Stomach smooth muscle (tissue), 2 donors: Measurements from ENCODE around the gene GAGE12J.
A peak's percentile ranks its signal among the peaks of the same experiment; 100 is the strongest.
"Not testable (repeated sequence)": the region's sequence is repeated elsewhere in the genome, so short reads cannot be mapped to it uniquely, and the experiment has no call there.

Source experiments
- H3K27ac ChIP-seq: one replicate; pipeline ENCODE4 v1.7.0; 2013; ENCODE audit warnings: mild to moderate bottlenecking, low read length, inconsistent platforms
- H3K27me3 ChIP-seq, 2 donors: one replicate each; pipeline ENCODE4 v1.7.0; 2013; ENCODE audit warnings: low read length in 2 of 2; ENCODE audit not compliant: insufficient read depth in 2 of 2, control insufficient read depth in 1 of 2
- H3K36me3 ChIP-seq, 2 donors: one replicate each; pipeline ENCODE4 v1.7.0; 2013; ENCODE audit warnings: low read length in 2 of 2; ENCODE audit not compliant: control insufficient read depth in 2 of 2, insufficient read depth in 2 of 2
- H3K4me1 ChIP-seq: one replicate; pipeline ENCODE4 v1.7.0; 2013; ENCODE audit warnings: low read length; ENCODE audit not compliant: control insufficient read depth, insufficient read depth
- H3K4me3 ChIP-seq, 2 donors: one replicate each; pipeline ENCODE4 v1.7.0; 2013; ENCODE audit warnings: low read length in 2 of 2
- H3K9ac ChIP-seq, 2 donors: one replicate each; pipeline ENCODE4 v1.7.0; 2013; ENCODE audit warnings: low read length in 2 of 2, mild to moderate bottlenecking in 1 of 2
- H3K9me3 ChIP-seq, 2 donors: one replicate each; pipeline ENCODE4 v1.7.0; 2013; ENCODE audit warnings: low read length in 2 of 2; ENCODE audit not compliant: control insufficient read depth in 2 of 2
- donor health status: healthy.
- donor health status: Pancreatic carcinoma.

The GAGE12J gene

GRCh38 chrX:49321737-49322136, at the start of gene GAGE12J:
Gene GAGE12J (plus strand): TSS chrX:49322037. CDS start chrX:49323194, 1,157 bp downstream.
- not testable (repeated sequence) for H3K9ac ChIP-seq, H3K36me3 ChIP-seq, H3K4me1 ChIP-seq

GRCh38 chrX:49272421-49272820, 49.4 kb upstream of the GAGE12J start:
- Histone ChIP-seq H3K27me3 (peaks cover 0 to 10% of the 10 kb centered on the region in 2 donors), H3K9me3 (no peaks in the 10 kb centered on the region), H3K36me3 (no peaks in the 10 kb centered on the region), H3K9ac (peak overlapping the region in 1 of 2 donors; percentile 14), H3K4me3 (peak overlapping the region in 1 of 2 donors; percentile 29), H3K27ac (no peak overlapping the region), H3K4me1 (peaks cover 43% of the 10 kb centered on the region)

More at GRCh38 chrX:49321737-49322136, at the start of gene GAGE12J:
- not testable (repeated sequence) for H3K27me3 ChIP-seq, H3K27ac ChIP-seq, H3K9me3 ChIP-seq, H3K4me3 ChIP-seq

GRCh38 chrX:49273181-49273727, 48.6 kb upstream of the GAGE12J start:
- Histone ChIP-seq H3K4me3 (no peak overlapping the region), H3K27ac (no peak overlapping the region), H3K9ac (no peak overlapping the region), H3K36me3 (no peaks in the 10 kb centered on the region), H3K27me3 (peaks cover 0 to 10% of the 10 kb centered on the region in 2 donors), H3K9me3 (no peaks in the 10 kb centered on the region), H3K4me1 (peaks cover 42% of the 10 kb centered on the region)

GRCh38 chrX:49276207-49276606, 45.6 kb upstream of the GAGE12J start:
- no peak overlapping the region for H3K4me3 ChIP-seq
- H3K9me3 ChIP-seq = no peaks in the 10 kb centered on the region
- H3K36me3 ChIP-seq = no peaks in the 10 kb centered on the region
- H3K27ac ChIP-seq = peak overlapping the region; percentile 24
- H3K27me3 ChIP-seq = peaks cover 0 to 7% of the 10 kb centered on the region in 2 donors
- no peak overlapping the region for H3K9ac ChIP-seq
- H3K4me1 ChIP-seq = peaks cover 25% of the 10 kb centered on the region

GRCh38 chrX:49276671-49277534, 44.9 kb upstream of the GAGE12J start:
- Histone ChIP-seq H3K9ac (no peak overlapping the region), H3K27me3 (peaks cover 0 to 7% of the 10 kb centered on the region in 2 donors), H3K4me1 (peaks cover 20% of the 10 kb centered on the region), H3K4me3 (no peak overlapping the region), H3K27ac (no peak overlapping the region), H3K9me3 (no peaks in the 10 kb centered on the region), H3K36me3 (no peaks in the 10 kb centered on the region)

GRCh38 chrX:49277535-49277830, 44.4 kb upstream of the GAGE12J start:
- Histone ChIP-seq H3K27ac (no peak overlapping the region), H3K9ac (no peak overlapping the region), H3K4me3 (no peak overlapping the region), H3K9me3 (no peaks in the 10 kb centered on the region), H3K27me3 (peaks cover 0 to 5% of the 10 kb centered on the region in 2 donors), H3K36me3 (no peaks in the 10 kb centered on the region), H3K4me1 (peaks cover 15% of the 10 kb centered on the region)

GRCh38 chrX:49278081-49278480, 43.8 kb upstream of the GAGE12J start:
- no peaks in the 10 kb centered on the region for H3K36me3 ChIP-seq
- peaks cover 0 to 5% of the 10 kb centered on the region in 2 donors for H3K27me3 ChIP-seq
- H3K9ac ChIP-seq = no peak overlapping the region
- H3K9me3 ChIP-seq = no peaks in the 10 kb centered on the region
- H3K4me3 ChIP-seq = no peak overlapping the region
- peaks cover 10% of the 10 kb centered on the region for H3K4me1 ChIP-seq
- H3K27ac ChIP-seq = no peak overlapping the region

GRCh38 chrX:49282647-49283011, 39.2 kb upstream of the GAGE12J start:
- H3K27me3 ChIP-seq = peaks cover 0 to 4% of the 10 kb centered on the region in 2 donors
- H3K36me3 ChIP-seq = no peaks in the 10 kb centered on the region
- H3K4me1 ChIP-seq = no peaks in the 10 kb centered on the region
- no peak overlapping the region for H3K27ac ChIP-seq
- H3K9me3 ChIP-seq = no peaks in the 10 kb centered on the region
- H3K9ac ChIP-seq = peak overlapping the region in 1 of 2 donors; percentile 22
- no peak overlapping the region for H3K4me3 ChIP-seq

- Histone ChIP-seq H3K36me3 (no peaks in the 10 kb centered on the region), H3K9ac (no peak overlapping the region), H3K27ac (no peak overlapping the region), H3K9me3 (no peaks in the 10 kb centered on the region), H3K4me1 (no peaks in the 10 kb centered on the region), H3K27me3 (peaks cover 0 to 4% of the 10 kb centered on the region in 2 donors), H3K4me3 (no peak overlapping the region)
Observed at GRCh38 chrX:49284212-49284611, 37.6 kb upstream of the GAGE12J start.

GRCh38 chrX:49286136-49286535, 35.7 kb upstream of the GAGE12J start:
- no peaks in the 10 kb centered on the region for H3K4me1 ChIP-seq
- no peak overlapping the region for H3K4me3 ChIP-seq
- no peaks in the 10 kb centered on the region for H3K36me3 ChIP-seq
- H3K27me3 ChIP-seq = peaks cover 0 to 4% of the 10 kb centered on the region in 2 donors
- H3K27ac ChIP-seq = no peak overlapping the region
- no peaks in the 10 kb centered on the region for H3K9me3 ChIP-seq
- H3K9ac ChIP-seq = no peak overlapping the region

GRCh38 chrX:49286581-49286980, 35.3 kb upstream of the GAGE12J start:
- Histone ChIP-seq H3K4me3 (no peak overlapping the region), H3K4me1 (no peaks in the 10 kb centered on the region), H3K9me3 (no peaks in the 10 kb centered on the region), H3K36me3 (no peaks in the 10 kb centered on the region), H3K27ac (no peak overlapping the region), H3K9ac (no peak overlapping the region), H3K27me3 (peaks cover 0 to 4% of the 10 kb centered on the region in 2 donors)
